DOHH2 (cell line): Measurements from ENCODE around the gene TXNIP.
"Not testable (repeated sequence)": the region's sequence is repeated elsewhere in the genome, so short reads cannot be mapped to it uniquely, and the experiment has no call there.

Experiments used
- H3F3A ChIP-seq: fragments of 200-600 bp; sonication (generic), shearing (Covaris generic); 2 replicates; pipeline ENCODE4 v1.6.0; 2016; ENCODE audit warnings: antibody characterized with exemption, mild to moderate bottlenecking; ENCODE audit not compliant: control insufficient read depth, insufficient read depth
- H3K27ac ChIP-seq: fragments of 200-600 bp; sonication (generic); 2 replicates; pipeline ENCODE4 v1.5.1; 2014; ENCODE audit warnings: low read depth, mild to moderate bottlenecking, low read length, moderate library complexity
- H3K27me3 ChIP-seq: fragments of 200-600 bp; sonication (generic); 2 replicates; pipeline ENCODE4 v1.6.1; 2014; ENCODE audit warnings: mild to moderate bottlenecking, low read length, mixed read lengths; ENCODE audit not compliant: control insufficient read depth
- H3K36me3 ChIP-seq: fragments of 200-600 bp; sonication (generic); 2 replicates; pipeline ENCODE4 v1.6.1; 2014; ENCODE audit warnings: mild to moderate bottlenecking, low read length, moderate library complexity, mixed read lengths; ENCODE audit not compliant: control insufficient read depth
- H3K4me1 ChIP-seq: fragments of 200-600 bp; sonication (generic); 2 replicates; pipeline ENCODE4 v1.6.1; 2014; ENCODE audit warnings: mild to moderate bottlenecking, low read length, mixed read lengths; ENCODE audit not compliant: control insufficient read depth
- H3K4me2 ChIP-seq: fragments of 200-600 bp; sonication (generic); 2 replicates; pipeline ENCODE4 v1.6.0; 2014; ENCODE audit warnings: mild to moderate bottlenecking, low read length, moderate library complexity
- H3K4me3 ChIP-seq: fragments of 200-600 bp; sonication (generic); 2 replicates; pipeline ENCODE4 v1.5.1; 2014; ENCODE audit warnings: mild to moderate bottlenecking, low read length, mixed read lengths
- H3K79me2 ChIP-seq: fragments of 200-600 bp; sonication (generic); 2 replicates; pipeline ENCODE4 v1.6.1; 2014; ENCODE audit warnings: mild to moderate bottlenecking, low read length, mixed read lengths; ENCODE audit not compliant: control insufficient read depth
- H3K9me2 ChIP-seq: fragments of 200-600 bp; sonication (generic); replicated peaks from 2 replicates; pipeline ENCODE4 v1.6.1; 2014; ENCODE audit warnings: mild to moderate bottlenecking, low read length, mixed read lengths; ENCODE audit not compliant: control insufficient read depth
- H3K9me3 ChIP-seq: fragments of 200-600 bp; sonication (generic); 2 replicates; pipeline ENCODE4 v1.6.1; 2014; ENCODE audit warnings: antibody characterized with exemption, low read length, mixed read lengths; ENCODE audit not compliant: control insufficient read depth, insufficient read depth
- H4K20me1 ChIP-seq: fragments of 200-600 bp; sonication (generic); 2 replicates; pipeline ENCODE4 v1.6.0; 2014; ENCODE audit warnings: low read depth, mild to moderate bottlenecking, antibody characterized with exemption, low read length, moderate library complexity; ENCODE audit not compliant: control insufficient read depth, insufficient read depth
- EZH2phosphoT487 ChIP-seq: fragments of 200-600 bp; sonication (generic); IDR thresholded peaks from 2 replicates; pipeline ENCODE4 v1.6.1; 2017; ENCODE audit warnings: borderline replicate concordance, mild to moderate bottlenecking, antibody characterized with exemption, low read length, moderate library complexity, mixed read lengths
- TF ChIP-seq, protein P1 (sequence below): fragments of 200-600 bp; sonication (generic); IDR thresholded peaks from one replicate; pipeline ENCODE4 v1.5.1; 2014; ENCODE audit warnings: antibody characterized with exemption, mild to moderate bottlenecking, low read depth, low read length; ENCODE audit not compliant: poor library complexity, severe bottlenecking

The TXNIP gene

GRCh38 chr1:146031476-146031875 is 35.1 kb upstream of the TXNIP start:
- Histone ChIP-seq H3F3A (peaks cover 10% of the 10 kb centered on the region), H3K9me2 (no peaks in the 10 kb centered on the region), H3K4me1 (peaks cover 17% of the 10 kb centered on the region), H3K4me2 (no peak overlapping the region), H3K4me3 (no peak overlapping the region), H3K36me3 (no peaks in the 10 kb centered on the region), H3K27me3 (peaks cover 7% of the 10 kb centered on the region; the same call in 1 of the 2 replicates), H4K20me1 (no peaks in the 10 kb centered on the region), H3K27ac (no peak overlapping the region), H3K79me2 (no peaks in the 10 kb centered on the region), H3K9me3 (no peaks in the 10 kb centered on the region)
- TF ChIP-seq, protein P1, sequence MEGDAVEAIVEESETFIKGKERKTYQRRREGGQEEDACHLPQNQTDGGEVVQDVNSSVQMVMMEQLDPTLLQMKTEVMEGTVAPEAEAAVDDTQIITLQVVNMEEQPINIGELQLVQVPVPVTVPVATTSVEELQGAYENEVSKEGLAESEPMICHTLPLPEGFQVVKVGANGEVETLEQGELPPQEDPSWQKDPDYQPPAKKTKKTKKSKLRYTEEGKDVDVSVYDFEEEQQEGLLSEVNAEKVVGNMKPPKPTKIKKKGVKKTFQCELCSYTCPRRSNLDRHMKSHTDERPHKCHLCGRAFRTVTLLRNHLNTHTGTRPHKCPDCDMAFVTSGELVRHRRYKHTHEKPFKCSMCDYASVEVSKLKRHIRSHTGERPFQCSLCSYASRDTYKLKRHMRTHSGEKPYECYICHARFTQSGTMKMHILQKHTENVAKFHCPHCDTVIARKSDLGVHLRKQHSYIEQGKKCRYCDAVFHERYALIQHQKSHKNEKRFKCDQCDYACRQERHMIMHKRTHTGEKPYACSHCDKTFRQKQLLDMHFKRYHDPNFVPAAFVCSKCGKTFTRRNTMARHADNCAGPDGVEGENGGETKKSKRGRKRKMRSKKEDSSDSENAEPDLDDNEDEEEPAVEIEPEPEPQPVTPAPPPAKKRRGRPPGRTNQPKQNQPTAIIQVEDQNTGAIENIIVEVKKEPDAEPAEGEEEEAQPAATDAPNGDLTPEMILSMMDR, result no peak
- no peak for TF ChIP-seq EZH2phosphoT487

GRCh38 chr1:146029117-146029516 is 32.7 kb upstream of the TXNIP start:
- no peak overlapping the region for H3K27ac ChIP-seq
- no peaks in the 10 kb centered on the region for H3K36me3 ChIP-seq
- H4K20me1 ChIP-seq, result no peaks in the 10 kb centered on the region
- H3K4me2 ChIP-seq, result no peak overlapping the region
- no peaks in the 10 kb centered on the region for H3K9me3 ChIP-seq
- peaks cover 6% of the 10 kb centered on the region; the same call in 1 of the 2 replicates for H3F3A ChIP-seq
- H3K79me2 ChIP-seq, result no peaks in the 10 kb centered on the region
- H3K9me2 ChIP-seq, result no peaks in the 10 kb centered on the region
- TF ChIP-seq, protein P1, result no peak
- no peak for TF ChIP-seq EZH2phosphoT487
- peaks cover 7% of the 10 kb centered on the region for H3K4me1 ChIP-seq
- H3K27me3 ChIP-seq, result peaks cover 12% of the 10 kb centered on the region
- no peak overlapping the region for H3K4me3 ChIP-seq

DNA sequence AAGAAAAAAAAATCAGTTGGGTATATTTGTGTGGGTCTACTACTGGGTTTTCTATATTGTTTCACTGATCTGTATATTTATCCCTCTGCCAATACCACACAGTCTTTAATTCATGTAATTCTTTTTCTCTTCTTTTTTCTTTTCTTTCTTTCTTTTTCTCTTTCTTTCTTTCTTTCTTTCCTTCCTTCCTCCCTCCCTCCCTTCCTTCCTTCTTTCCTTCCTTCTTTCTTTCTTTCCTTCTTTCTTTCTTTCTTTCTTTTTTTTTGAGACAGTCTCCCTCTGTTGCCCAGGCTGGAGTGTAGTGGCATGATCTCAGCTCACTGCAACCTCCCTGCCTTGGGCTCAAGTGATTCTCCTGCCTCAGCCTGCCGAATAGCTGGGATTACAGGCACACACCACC is 30.3 kb upstream of the TXNIP start:
- H3K79me2 ChIP-seq, H3K9me3 ChIP-seq, H3K4me3 ChIP-seq, H3K4me2 ChIP-seq, H4K20me1 ChIP-seq, H3F3A ChIP-seq, H3K4me1 ChIP-seq, H3K27ac ChIP-seq, H3K36me3 ChIP-seq, H3K9me2 ChIP-seq: not testable (repeated sequence)
- peaks cover 18% of the 10 kb centered on the region for H3K27me3 ChIP-seq

- not testable (repeated sequence) for H3K9me2 ChIP-seq, H3F3A ChIP-seq, H3K4me1 ChIP-seq, H4K20me1 ChIP-seq, H3K9me3 ChIP-seq, H3K27ac ChIP-seq, H3K36me3 ChIP-seq, H3K4me3 ChIP-seq, H3K79me2 ChIP-seq, H3K4me2 ChIP-seq
- peaks cover 22% of the 10 kb centered on the region for H3K27me3 ChIP-seq
These were observed 29.6 kb upstream of the TXNIP start for GRCh38 chr1:146025787-146026495.
